ENCODE results near the gene VWCE.
A peak's percentile ranks its signal among the peaks of the same experiment; 100 is the strongest.

The VWCE gene

DNA sequence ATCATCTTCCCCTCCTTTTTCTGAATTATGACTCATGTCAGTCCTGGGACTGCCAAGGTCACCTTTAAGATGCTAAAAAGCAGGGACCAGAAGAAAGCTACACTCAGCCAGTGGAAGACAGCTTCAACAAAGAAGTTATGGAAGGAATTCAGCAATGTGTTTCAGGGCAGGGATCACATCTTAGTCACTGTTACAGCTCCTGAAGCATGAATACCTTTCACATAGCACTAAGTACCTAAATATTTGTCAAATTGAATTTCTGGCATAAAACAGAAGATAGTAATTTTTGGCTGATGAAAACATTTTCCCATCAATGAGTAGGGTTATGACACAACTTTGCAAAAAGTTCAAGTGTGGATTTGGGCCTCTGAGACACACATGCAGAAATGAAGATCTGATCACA lies 32.6 kb upstream of the VWCE start:
- no peak for DNase-seq

DNA sequence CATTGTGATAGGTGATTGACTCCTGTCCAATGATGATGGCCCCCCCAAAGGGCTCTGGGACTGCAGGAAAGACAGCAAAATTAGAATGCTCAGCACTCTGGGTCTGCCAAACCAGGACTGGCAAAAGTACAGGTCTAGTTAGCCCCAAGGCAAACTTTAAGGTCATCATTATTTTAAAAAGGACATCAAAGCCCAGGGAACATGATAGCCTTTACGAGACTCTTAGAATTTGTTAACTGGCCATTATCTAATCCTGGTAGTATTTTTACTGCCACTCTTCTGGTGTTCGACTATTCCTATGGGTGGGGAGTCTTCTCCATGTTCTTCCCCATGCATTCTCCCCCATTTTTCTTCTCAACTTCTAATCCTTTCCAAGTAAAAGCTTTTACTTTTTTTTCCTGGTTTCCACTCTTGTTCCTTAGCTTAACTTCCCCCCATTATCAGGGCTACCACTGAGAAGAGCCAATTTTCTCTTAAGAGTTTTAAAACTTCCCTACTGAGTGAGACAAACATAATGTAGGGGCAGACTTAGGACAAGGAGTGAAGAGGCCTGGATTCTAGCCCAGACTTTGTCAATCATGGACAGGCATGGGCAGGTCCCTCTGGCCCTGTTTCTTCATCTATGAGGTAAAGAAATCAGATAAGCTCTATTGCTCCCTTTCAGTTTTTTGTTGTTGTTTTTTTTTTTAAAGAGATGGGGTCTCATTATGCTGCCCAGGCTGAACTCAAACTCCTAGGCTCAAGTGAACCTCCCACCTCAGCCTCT lies 30.7 kb upstream of the VWCE start:
- DNase-seq: no peak

DNA sequence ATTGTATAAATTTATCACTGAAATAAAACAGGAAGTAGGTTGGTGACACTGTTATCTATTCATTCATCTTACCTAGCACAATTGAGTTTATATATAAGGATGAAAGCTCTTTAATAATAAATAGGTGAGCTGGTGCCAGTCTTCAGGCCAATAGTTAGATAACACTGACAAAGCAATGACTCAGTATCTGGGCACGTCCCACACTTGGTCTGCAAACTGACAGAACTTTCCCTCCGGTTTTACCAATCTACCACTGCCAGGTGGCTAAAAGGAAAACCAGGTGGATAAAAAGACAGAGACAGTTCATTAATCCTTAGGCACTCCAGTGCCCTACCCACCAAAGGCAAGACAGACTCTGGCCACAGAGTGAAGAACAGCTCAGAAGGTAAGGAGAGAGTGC lies 20.1 kb upstream of the VWCE start:
- no peak for DNase-seq

DNA sequence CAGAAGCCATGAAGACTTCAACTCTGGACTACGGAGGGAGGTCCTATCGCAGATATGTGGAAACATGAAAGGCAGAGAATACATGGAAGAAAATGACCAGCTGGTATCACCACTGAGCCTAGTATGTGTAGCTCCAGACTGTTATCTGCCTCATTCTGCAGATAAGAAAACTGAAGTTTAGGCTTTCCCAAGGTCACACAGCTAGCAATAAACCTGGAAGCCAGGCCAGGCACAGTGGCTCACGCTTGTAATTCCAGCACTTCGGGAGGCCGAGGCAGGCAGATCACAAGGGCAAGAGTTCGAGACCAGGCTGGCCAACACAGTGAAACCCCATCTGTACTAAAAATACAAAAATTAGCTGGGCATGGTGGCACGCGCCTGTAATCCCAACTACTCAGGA lies 15.6 kb upstream of the VWCE start:
- DNase-seq: no peak

DNA sequence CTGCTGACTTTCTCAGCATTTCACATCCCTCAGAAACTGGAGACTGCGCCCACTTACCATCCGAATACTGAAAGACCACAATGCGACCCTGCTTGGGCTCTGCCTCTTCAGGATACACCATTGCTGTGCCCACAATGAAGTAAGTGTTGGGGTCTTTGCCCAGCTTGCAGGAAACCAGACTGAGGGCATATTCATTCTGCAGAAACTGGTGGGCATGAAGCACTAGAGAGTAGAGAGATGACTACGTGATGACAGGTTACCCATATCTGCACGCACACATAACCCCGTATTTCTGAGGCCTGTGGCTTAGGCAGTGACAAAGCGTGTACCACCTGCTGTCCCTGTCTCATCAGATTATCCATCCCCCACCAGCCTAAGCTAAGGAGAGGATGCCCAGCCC lies 14.6 kb upstream of the VWCE start:
- no peak for DNase-seq

DNA sequence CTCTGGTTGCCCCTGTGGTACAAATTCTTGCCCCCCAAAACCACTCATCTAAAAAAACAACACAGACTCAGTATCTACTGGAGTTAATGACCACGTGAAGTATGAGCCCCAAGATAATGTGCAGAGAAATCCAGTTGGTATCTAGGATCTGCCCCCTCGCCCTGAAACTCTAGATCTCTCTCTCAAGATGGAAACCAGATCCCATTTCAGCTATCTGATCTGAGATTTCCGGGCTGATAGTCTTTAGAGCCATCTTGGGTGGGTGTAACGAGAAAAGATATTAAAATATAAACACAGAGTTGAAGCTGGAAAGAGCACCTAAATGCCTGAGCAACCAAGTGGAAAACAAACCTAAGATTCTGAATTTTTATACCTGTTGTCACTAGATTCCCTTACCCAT lies 14.0 kb upstream of the VWCE start:
- DNase-seq: no peak

DNA sequence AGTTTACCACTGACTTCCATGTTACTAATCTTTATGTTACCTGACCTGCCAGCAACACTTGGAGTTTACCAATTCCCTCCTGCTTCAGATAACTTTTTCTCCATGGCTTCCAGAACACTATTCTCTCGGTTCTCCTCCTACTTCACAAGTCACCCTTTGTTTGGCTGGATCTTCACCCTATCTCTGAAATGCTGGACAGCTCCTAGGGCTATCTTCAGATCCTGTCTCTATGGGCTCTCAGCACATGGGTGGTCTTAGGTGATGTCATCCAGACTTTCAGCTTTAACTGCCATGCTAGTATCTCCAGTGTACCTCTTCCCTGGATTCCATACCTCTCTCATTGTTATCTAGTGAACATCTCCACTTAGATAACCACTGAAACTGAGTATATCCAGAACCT lies 12.2 kb upstream of the VWCE start:
- no peak for DNase-seq

DNA sequence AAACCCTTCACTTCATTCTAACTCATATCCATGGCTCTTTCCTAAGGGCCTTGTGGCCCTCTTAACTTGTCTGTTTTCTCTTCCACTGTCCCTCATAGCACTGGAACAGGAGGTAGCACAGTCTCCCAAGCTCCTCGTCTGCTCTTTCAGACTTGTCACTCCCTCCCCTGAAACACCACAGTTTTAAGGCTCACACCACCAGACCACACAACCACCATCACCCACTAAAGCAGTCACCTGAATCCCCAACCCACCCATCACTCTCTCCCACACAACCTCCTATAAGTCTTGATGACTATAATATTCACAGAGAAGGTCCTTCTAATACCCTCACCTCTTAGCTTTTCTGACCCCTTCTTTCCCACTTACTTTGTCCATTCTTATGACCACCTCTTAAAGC lies 11.1 kb upstream of the VWCE start:
- no peak for DNase-seq

DNA sequence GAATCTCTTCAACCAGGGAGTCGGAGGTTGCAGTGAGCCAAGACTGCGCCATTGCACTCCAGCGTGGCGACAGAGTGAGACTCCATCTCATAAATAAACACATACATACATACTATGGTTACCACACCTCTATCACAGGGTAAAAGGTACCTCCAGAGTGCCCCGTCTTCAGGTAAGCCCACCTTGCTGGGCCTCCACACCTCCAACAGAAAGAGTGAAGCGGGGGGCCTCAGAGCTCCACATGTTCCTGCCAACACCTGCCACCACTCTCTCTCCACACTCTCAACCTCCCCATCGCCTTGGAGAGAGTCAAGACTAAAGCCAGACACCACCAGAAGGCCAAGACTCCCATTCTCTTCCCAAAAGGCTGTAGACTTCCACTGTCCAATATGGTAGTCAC lies 10.3 kb upstream of the VWCE start:
- no peak for DNase-seq

DNA sequence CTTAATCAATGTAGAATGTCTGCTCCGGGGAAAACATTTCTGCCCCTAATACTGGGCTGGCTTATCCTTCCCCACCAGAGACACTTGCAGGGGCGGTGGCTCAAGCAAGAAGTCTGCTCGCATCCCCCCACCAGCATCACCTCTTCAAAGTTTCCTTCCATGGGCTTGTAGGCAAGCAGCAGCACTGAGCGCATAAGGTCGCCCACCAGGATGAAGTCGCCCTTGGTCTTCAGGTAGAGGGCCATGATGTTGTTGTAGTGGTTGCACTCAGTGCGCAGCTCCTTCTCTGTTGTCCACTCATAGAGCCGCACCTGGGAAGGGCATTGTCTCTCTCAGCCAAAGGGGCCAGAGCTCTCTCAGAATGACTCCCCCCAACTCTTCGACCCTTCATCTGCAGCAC lies 8.6 kb upstream of the VWCE start:
- no peak for DNase-seq

DNA sequence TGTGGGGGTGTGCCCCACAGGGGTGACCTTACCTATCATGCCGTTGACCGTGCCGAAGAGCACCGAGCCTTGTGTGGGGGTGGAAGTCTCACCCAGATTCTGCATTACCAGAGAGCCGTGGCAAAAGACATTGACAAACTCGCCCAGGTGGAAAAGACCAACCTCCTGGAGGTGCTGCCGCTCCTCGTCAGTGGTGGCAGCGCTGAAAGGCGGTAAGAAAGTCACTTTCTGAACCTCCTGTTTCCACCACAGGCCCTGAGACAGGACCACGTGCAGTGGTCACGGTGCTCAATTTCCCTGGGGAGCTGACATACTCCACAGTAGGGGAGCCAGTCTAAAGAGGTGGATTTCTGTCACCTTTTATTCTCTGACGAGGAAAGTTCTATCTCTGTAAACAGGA lies 7.4 kb upstream of the VWCE start:
- DNase-seq: no peak

DNA sequence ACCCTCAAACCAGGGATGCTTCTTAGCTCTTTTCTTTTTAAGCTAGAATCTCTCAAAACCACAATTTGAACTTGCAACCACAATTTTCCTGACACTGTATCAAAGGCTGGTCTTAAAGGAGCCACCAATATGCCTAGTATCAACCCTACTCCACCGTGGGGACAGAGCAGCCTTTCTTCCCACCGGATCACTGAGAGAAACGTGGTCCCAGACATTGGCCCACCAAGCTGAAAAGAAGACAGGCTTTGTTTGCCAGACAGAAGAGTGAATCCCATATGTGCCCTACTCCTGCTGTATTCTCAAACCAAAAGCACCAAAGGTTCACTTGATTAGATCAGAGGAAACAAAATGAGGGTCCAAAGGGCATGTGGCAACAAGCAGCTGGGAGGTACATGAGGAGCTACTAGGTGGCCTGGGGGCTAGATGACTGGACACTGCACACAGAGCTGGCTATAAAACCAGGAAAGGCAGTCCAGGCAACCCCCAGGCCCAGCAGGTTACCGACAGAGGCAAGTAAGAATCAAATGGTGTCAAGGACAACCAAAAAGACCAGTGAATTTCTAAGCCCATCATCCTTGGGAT lies 3.6 kb upstream of the VWCE start:
- no peak for DNase-seq

DNA sequence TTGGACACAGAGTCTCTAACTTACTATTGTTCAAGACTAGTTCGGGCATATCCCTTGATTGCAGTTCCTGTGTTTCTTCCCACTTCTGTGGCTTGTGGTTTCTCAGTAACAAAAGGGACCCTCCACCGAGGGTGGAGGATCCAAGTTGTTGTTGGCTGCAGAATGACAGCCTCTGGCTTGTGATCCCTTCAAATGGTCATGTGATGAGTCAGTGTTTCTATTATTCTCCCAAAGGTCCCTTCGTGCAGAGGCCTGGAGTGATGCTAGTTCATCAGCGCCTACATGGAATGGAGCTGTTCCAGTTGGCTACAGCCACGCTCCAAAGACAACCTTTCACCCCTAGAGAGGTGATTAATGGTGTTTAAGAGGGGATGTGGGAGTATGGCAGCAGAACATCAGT lies 2.6 kb upstream of the VWCE start:
- peak in 1 of 2 experiments; percentile 2 for DNase-seq

DNA sequence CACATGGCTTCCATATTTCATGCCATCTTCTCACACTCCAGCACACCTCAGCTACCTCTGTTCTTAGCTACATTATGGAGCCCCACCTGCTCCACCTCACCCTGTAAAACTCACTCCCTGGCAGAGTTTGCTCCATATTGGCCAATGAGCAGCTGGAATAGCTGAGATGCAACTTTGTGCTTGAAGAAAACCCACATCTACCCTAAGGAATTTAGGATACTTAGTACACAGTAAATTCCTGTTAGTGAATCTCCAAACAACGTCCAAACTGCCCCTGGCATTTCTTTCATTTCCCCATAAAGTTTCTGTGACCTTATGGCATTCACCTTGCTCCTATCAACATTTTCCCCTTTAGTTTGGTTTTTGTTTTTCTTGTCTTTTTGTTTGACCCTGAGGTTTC lies 2.2 kb upstream of the VWCE start:
- DNase-seq: no peak

DNA sequence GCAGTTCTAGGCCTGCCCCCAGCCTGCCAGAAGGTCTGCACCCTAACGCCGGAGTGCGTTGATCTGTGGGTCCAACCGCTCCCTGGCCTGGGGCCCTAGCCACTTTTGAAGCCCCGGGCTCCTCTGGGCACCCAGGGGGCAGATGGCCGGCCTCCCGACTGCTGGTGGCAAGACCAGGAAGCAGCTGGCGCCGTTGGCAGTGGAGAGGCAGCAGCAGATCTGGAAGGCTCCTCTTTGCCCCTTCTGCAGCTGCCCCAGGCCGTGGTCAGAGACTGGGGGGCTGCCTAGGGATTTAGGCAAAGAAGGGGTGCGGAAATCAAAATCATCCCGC lies 445 bp upstream of the VWCE start:
- no peak for DNase-seq

DNA sequence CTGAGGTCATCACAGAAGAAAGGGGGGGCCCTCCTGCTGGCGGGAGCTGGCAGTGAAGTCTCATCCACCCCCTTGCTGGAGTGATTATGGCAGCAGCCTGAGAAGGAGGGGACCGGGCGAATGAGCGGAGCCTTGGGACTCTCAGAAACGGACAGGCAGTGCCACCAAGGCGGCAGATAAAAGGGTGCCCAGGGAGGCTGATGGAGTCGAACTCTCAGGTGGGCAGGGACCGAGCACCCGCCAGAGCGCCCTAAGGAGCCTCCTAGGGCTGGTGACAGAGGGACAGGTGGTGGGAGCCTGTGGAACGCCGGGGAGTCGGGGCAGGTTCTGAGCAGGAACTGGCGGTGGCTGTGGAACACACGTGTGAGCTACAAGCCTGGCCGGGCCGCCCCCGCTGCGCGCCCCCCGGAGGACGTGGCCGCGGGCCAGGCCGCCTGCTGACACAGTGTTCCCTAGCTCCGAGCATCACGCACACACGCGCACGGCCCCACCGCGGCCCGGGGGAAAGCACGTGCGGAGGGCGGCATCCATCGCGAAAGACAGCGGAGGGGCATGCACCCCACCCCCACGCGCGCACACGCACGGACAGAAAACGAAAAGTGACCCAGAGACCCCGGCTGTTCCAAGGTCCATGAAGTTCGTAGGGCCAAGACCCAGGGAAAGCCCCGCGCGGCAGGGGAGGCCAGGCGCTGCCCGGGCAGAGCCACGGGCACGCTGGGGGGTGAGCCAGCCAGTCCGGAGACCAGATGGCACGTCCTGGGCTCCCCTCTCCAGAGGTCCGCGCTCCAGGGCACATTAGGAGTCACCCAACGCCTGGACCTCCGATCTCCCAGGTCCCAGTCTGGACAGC lies 1.0 kb downstream of the VWCE start:
- peak; percentile 58 to 67 for DNase-seq

DNA sequence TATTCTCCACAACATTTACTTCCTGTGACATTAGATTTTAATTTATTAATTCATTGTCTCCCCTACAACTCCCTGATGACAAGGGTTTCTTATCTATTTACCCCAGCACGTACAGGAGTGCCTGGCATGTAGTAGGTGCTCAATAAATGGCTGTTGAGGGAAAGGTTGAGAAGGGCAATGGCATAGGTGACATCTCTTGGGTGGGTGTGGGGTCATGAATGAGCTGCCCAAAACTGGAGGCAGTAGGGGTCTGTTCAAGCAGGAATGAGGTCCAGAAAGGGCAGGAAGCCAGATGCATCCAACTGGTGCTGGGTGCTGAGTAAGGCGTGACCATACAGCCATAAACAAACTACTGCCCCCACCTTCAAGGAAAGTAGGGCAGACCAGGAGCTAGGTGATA lies 2.8 kb downstream of the VWCE start:
- no peak for DNase-seq

DNA sequence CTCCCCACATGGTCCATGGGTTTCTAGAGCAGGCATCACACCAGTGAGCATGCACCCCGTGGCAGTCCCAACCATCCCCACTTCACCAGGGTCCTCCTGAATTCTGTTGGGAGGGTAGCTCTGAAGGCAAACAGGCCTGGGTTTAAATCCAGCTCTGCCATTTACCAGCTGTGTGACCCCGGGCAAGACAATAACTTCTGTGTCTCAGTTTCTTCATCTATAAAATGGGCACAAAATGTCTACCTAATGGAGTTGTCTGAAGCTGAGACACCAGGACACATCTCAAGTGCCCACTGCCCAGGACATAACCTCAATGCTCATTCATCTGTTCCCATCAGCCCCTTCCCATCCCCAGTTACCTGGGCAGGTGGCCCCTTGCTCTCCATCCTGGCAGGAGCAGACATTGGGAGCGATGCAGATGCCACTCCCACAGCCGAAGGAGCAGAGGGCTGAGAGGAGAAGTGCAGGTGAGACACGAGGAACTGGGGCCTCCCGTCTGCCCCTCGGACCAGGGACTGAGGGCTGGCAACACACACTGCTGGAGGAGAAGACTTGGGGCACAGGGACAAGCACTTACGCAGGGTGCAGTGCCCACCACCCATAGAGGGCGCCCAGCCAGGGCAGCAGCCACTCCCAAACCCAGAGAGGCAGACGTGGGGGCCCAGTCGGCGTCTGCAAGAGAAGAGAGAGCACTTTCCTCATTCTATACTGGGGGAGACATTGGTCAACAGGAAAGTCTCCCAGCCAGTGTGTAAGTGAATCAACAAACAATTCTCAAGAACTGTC lies 4.0 kb downstream of the VWCE start:
- DNase-seq: no peak

DNA sequence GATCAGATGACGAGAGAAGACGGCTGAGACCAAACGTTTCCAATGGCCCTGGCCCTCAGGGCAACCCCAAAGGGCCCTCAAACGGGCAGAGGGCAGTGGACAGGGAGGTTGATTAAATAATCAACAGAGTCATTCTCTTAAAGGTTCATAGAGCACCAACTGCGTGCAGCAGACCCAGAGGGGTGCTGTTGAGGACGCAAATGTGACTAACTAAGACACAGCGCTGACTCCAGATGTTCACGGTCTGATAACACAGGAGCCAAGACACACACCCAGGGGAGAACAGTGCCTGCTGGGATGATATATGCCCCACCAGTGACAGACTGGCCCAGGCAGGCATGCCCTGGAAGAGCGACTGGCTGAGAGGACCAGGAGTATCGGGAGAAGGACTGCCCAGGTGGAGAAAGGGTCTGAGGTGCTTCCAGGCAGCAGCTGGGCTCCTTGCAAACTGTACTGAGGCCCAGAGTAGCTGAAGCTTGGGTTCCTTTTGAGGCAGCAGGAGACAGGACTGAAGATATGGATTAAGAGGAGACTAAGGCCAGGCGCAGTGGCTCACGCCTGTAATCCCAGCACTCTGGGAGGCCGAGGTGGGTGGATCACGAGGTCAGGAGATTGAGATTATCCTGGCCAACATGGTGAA lies 7.7 kb downstream of the VWCE start:
- DNase-seq: no peak

DNA sequence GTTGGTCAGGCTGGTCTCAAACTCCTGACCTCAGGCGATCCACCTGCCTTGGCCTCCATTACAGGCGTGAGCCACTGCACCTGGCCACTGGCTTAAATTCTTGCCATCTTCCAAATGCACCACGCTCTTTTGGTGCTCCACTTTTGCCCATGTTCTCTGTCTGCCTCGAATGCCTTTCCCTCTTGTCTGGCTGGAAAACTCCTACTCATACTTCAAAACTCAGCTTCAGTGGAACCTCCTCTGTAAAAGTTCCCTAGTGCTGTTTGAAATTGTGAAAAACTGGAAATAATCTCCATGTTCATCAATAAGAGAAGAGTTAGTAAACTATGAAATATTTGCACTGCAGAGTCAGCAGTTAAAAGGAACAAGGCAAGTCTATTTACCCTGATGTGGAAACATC lies 11.5 kb downstream of the VWCE start:
- DNase-seq: no peak

DNA sequence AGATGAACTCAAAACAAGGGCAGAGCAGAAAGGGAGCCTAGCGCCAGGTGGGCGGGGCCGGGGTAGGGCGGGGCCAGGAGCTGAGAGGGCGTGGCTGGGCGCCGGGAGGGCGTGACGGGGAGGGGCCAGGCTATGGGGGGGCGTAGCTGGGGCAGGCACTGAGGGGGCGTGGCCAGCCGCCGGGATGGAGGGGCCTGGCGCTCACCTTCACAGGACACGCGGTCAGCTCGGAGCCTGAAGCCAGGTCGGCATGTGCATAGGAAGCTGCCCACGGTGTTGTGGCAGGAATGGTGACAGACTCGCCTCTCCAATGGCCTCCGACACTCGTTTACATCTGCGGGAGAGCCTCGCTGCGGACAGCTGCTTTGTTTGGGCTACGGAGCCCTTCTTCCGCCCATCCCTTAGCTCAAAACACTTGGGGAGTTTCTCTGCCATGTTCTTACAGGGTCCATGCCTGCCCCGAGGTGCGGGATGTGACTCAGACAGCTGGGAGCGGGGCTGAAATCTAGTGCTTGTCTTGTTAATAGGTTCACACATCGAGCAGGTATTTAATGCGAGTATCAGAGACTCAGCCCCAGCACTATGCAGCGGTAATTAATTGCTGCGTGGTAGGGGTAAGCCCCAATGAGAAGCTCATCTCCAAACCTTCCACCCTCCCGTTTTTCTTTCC lies 13.4 kb downstream of the VWCE start:
- DNase-seq: no peak

DNA sequence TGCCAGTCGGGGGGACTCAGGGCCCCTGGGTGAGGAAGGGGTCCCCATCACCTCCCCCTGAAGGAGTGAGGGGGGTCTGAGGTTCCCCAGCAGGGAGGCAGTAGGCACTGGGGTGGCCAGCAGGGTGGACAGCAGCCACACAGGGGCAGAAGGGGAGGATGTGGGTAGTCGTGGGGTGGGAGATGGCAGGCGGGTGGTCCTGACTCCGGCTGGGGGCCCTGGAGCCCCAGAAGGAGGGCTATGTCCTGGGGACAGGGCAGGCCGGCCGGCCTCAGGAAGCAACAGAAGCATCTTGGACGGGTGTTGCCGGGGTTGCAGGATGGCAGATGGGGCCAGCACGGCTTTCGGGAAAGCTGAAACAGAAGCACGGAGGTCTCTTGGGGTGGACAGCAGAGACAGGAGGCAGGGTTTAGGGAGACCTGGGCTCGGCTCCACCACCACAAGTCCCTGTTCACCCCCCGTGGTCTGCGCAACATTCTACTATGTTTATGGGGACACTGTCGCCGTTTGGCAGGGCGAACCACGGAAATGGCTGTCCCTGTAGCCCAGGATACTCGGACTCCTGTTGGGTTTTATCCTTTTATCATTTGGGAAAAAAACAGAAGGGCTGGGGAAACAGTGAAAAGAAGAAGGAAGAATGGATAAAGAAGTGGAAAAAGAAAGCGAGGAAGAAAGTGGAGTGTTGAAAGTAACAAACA lies 14.1 kb downstream of the VWCE start:
- DNase-seq: no peak

Data from Kasumi-1 (cell line).